Esophagus muscularis mucosa (tissue), 3 donors: ENCODE results near the gene PIP5K1B.

Experiments used
- CTCF ChIP-seq, 3 experiments: fragments of 200-600 bp in 2 of 3; fragments of 450-650 bp in 1 of 3; sonication (generic) in 2 of 3; IDR thresholded peaks; one replicate each; pipeline ENCODE4 v1.5.1; 2017 to 2019; ENCODE audit warnings: antibody characterized with exemption in 3 of 3, mild to moderate bottlenecking in 2 of 3, moderate library complexity in 1 of 3
- POLR2A ChIP-seq: fragments of 450-650 bp; IDR thresholded peaks from one replicate; pipeline ENCODE4 v1.6.1; 2017; ENCODE audit warnings: antibody characterized with exemption, moderate library complexity, mild to moderate bottlenecking, low read depth
- POLR2AphosphoS5 ChIP-seq, 2 donors: sonication (generic); formaldehyde crosslinking; IDR thresholded peaks; one replicate each; pipeline ENCODE4 v1.6.1; 2017; ENCODE audit warnings: antibody characterized with exemption in 2 of 2

- no peak for TF ChIP-seq CTCF (IDR thresholded peaks at IDR 0.05)
- no peak for TF ChIP-seq POLR2A
- no peak for TF ChIP-seq POLR2AphosphoS5 (IDR thresholded peaks at IDR 0.05)
These were observed 250.3 kb downstream of the PIP5K1B start for GRCh38 chr9:68955330-68955729.
